NT2/D1 (cell line): ENCODE data around the gene DUSP22.

Experiments used
- DNase-seq: peaks from one replicate; pipeline ENCODE4 v3.0.0-alpha.2; 2011; ENCODE audit warnings: low read depth, low spot score
- H3K27me3 ChIP-seq: 2 replicates; pipeline ENCODE4 v1.6.0; 2011; ENCODE audit warnings: mild to moderate bottlenecking; ENCODE audit not compliant: insufficient read length, insufficient read depth
- H3K36me3 ChIP-seq: 2 replicates; pipeline ENCODE4 v1.6.1; 2011; ENCODE audit warnings: mild to moderate bottlenecking, low read length, mixed read lengths; ENCODE audit not compliant: insufficient read depth, insufficient read length
- H3K4me1 ChIP-seq: 2 replicates; pipeline ENCODE4 v1.5.1; 2011; ENCODE audit not compliant: insufficient read depth, insufficient read length
- H3K4me3 ChIP-seq: 2 replicates; pipeline ENCODE4 v1.5.1; 2011; ENCODE audit warnings: low read depth; ENCODE audit not compliant: insufficient read length
- H3K9ac ChIP-seq: 2 replicates; pipeline ENCODE4 v1.6.0; 2011; ENCODE audit warnings: low read depth; ENCODE audit not compliant: insufficient read length
- H3K9me3 ChIP-seq: 2 replicates; pipeline ENCODE4 v1.5.1; 2011; ENCODE audit warnings: mild to moderate bottlenecking, low read length; ENCODE audit not compliant: insufficient read depth
- SUZ12 ChIP-seq: IDR thresholded peaks from 2 replicates; pipeline ENCODE4 v1.6.1; 2011; ENCODE audit not compliant: insufficient read length, insufficient read depth; ENCODE audit errors: extremely low read depth
- YY1 ChIP-seq: IDR thresholded peaks from 2 replicates; pipeline ENCODE4 v1.6.1; 2011; ENCODE audit not compliant: insufficient read length, insufficient read depth
- ZNF274 ChIP-seq: IDR thresholded peaks from 2 replicates; pipeline ENCODE4 v1.6.1; 2011; ENCODE audit warnings: mild to moderate bottlenecking, low read depth, low read length

DUSP22 gene

DNA sequence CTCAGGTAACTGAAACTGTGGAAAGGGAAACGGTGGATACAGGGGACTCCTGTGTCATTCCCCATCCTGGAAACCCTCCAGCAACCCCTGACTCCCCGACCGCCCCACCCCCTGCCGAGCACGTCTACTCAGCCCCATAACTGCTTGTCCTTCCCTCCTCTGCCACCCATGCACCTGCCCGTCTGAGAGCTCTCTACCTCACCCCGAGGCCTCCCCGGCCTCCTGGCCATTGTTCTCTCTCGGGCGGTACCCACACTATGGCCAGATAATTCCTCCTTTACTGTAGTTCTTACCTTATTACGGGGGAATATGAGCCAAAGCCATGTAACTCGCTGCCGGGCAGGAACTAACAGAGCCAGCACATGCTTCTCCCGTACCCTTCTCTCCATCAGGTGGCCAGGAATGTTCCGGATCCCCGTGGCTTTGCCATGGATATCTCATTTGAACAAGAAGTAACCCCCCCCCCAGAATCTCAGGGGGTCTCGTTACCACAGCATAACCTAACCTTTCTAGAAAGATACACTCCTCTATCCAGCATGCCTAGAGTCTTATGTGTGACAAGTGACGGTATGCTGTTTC, 94.5 kb downstream of the DUSP22 start:
- H3K36me3 ChIP-seq = no peaks in the 10 kb centered on the region
- H3K9ac ChIP-seq = no peak overlapping the region
- DNase-seq = no peak
- peaks cover 29% of the 10 kb centered on the region for H3K27me3 ChIP-seq
- H3K4me3 ChIP-seq = no peak overlapping the region
- no peak for TF ChIP-seq YY1
- TF ChIP-seq ZNF274 = no peak
- TF ChIP-seq SUZ12 = no peak
- no peaks in the 10 kb centered on the region for H3K4me1 ChIP-seq
- H3K9me3 ChIP-seq = no peaks in the 10 kb centered on the region

DNA sequence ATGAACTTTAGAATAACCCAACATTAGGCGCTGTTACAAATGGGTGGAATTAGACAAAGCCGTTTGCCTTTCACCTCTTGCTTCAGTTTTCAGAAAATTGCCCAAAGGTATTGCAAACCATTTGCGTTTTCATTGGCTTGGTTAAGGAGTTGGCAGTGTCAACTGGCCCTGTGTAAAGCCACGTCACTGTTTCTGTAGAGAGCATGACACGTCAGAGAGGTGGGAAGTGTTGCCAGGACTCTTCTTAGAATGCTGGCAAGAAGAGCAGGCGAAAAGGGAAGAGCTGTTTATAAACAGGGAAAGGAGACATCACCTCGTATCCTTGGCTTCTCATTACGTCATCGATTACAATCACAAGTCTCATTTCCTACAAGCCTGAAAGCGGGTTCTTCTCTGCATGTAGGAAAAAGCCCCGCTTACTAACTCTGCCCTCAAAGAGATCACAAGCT, 95.0 kb downstream of the DUSP22 start:
- H3K4me1 ChIP-seq = no peaks in the 10 kb centered on the region
- TF ChIP-seq ZNF274 (no peak), YY1 (no peak), SUZ12 (no peak)
- H3K27me3 ChIP-seq = peaks cover 29% of the 10 kb centered on the region
- H3K4me3 ChIP-seq = no peak overlapping the region
- no peaks in the 10 kb centered on the region for H3K36me3 ChIP-seq
- H3K9ac ChIP-seq = no peak overlapping the region
- H3K9me3 ChIP-seq = no peaks in the 10 kb centered on the region
- DNase-seq = no peak

DNA sequence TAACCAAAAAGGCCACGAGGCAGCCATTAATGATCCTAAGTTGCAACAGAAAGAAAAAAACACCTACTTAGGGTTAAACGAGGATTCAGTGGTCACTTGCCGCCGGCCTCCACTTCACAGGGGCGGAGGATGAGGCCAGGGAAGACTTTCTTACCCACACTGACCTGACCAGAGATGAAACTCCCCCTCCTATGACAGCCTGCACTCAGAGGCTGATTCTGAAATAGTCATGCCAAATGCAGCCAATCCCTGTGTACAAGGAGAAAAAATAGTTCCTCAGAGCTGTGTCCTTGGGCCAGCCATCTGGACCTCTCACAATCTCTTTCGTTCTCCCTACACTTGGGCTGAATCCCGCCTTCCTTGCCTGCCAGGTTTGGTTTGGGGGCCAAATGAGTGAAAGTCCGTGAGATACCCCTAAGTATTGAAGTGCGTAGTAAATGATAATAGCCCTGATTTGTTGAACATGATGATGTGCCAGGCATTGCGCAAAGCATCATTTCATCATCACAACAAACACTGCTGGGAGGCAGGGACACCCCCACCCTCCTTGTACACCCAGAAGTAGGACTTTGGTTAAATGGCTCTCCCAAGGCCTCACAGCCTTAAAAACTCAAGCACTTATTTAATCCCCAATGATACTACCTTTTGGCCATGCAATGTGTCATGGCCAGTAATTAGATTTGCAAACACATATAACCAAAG, 96.1 kb downstream of the DUSP22 start:
- TF ChIP-seq SUZ12 = no peak
- no peak for TF ChIP-seq YY1
- no peak for TF ChIP-seq ZNF274
- H3K4me1 ChIP-seq = no peaks in the 10 kb centered on the region
- H3K27me3 ChIP-seq = peaks cover 39% of the 10 kb centered on the region
- no peaks in the 10 kb centered on the region for H3K9me3 ChIP-seq
- no peaks in the 10 kb centered on the region for H3K36me3 ChIP-seq
- H3K9ac ChIP-seq = no peak overlapping the region
- DNase-seq = no peak
- H3K4me3 ChIP-seq = no peak overlapping the region

DNA sequence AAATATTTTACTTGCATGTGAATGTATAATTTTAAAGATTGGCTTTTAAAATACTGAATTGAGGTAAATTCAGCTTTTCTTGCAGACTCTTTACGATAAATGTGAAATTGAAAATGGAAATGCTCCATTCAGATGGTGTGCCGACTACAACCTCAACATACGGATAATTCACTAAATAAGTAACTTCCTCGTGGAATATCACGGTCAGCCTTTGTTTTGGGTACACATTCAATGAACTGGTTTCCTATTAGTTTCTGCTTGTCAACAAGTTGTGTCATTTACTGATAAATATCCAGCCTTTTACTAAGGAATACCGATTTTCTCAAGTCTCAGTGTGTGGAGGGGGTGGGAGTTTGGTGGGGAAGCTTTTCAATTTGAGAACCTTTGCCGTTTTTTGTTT, 96.9 kb downstream of the DUSP22 start:
- peaks cover 3% of the 10 kb centered on the region for H3K4me1 ChIP-seq
- no peak for TF ChIP-seq YY1
- TF ChIP-seq SUZ12 = no peak
- TF ChIP-seq ZNF274 = no peak
- DNase-seq = no peak
- H3K36me3 ChIP-seq = no peaks in the 10 kb centered on the region
- H3K9me3 ChIP-seq = no peaks in the 10 kb centered on the region
- H3K27me3 ChIP-seq = peaks cover 47% of the 10 kb centered on the region
- H3K4me3 ChIP-seq = no peak overlapping the region
- H3K9ac ChIP-seq = no peak overlapping the region

DNA sequence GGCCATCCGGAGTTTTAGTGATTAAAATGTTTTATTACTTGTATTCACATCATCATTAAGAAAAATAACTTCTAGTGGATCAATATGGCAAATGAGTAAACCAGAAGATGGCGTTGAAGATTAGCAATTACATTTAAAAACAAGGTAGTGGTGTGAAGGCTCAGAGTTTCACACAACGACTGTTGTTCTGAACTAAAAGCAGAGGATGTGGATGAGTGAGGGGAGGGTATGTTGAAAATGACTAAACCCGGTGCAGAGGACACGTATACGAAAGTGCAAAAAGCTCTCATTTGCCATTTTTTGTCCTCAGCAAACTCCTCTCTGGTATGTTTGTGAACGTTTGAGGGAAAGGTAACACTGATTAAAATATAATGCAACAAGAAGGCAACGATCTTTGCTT, 97.3 kb downstream of the DUSP22 start:
- DNase-seq = no peak
- Histone ChIP-seq H3K9ac (no peak overlapping the region), H3K4me1 (peaks cover 3% of the 10 kb centered on the region), H3K4me3 (no peak overlapping the region), H3K27me3 (peaks cover 52% of the 10 kb centered on the region), H3K9me3 (no peaks in the 10 kb centered on the region), H3K36me3 (peaks cover 1% of the 10 kb centered on the region)
- TF ChIP-seq SUZ12 (no peak), YY1 (no peak), ZNF274 (no peak)

DNA sequence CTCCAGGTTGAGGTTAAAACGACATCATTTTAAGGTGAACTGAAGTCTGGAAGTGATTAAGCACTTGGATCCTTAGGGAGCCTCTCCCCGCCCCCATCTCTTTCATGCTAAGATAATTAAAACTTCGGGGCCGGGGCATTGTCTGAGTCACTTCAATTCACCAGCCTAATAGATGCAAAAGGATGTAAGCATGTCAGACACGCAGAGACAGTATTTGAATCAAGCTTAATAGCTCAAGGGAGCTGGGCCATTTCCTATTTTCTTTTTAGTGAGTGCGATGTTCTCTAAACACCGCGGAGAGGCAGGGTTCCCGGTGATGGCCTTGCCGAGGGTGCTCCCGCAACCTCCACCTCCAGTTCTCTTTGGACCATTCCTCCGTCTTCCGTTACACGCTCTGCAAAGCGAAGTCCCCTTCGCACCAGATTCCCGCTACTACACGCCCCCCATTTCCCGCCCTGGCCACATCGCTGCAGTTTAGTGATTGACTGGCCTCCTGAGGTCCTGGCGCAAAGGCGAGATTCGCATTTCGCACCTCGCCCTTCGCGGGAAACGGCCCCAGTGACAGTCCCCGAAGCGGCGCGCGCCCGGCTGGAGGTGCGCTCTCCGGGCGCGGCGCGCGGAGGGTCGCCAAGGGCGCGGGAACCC, 98.7 kb downstream of the DUSP22 start:
- peak overlapping the region; percentile 29 for H3K4me3 ChIP-seq
- TF ChIP-seq ZNF274 (no peak), YY1 (no peak), SUZ12 (no peak)
- peaks cover 14% of the 10 kb centered on the region for H3K36me3 ChIP-seq
- H3K27me3 ChIP-seq = peaks cover 53% of the 10 kb centered on the region
- H3K4me1 ChIP-seq = peaks cover 3% of the 10 kb centered on the region
- peak; percentile 16 for DNase-seq
- peak overlapping the region; percentile 64 for H3K9ac ChIP-seq
- H3K9me3 ChIP-seq = no peaks in the 10 kb centered on the region

DNA sequence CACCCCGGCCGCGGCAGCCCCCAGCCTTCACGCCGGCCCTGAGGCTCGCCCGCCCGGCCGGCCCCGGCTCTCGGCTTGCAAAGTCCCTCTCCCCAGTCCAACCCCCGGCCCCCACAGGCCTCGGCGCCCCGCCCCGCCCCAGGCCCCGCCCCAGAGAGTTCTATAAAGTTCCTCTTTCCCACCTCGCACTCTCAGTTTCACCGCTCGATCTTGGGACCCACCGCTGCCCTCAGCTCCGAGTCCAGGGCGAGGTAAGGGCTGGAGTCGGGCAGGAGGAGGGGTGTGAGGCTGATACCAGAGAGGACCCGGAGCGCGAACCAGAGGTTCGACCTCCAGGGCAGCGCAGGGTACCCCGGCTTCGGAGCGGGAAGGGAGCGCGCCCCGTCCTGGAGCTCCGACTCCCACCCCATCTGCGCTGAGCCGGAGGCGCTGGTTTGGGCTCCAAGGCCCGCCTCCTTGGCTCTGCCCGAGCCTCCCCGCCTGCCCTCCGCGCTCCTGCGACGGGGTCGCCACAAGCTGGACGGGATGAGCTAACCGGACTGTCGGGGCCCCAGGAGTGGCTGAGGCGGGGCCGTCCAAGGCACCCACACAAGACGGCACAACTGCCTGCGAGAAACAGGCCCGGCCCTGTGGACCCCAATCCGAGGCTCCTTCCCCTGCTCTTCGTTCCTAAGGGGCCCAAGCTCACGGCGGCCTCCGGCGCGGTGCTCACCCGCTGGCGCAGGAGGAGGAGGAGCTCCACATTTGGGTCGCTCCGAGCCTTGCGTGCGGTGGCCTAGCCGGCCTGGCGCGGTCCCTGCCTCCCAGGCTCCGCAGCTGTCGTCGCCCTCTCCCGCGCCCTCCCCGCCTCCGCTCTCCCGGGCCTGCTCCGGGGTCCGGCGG, 99.5 kb downstream of the DUSP22 start, which contains the start of gene IRF4:
Gene IRF4, plus strand, starts transcription at position 194 of the 882 bp plus-strand sequence. CDS start 1,401 bp downstream, outside the sequence.
- Histone ChIP-seq H3K9ac (peak within 1 kb of the TSS; percentile 85), H3K4me3 (peak within 1 kb of the TSS; percentile 55)

More for the DNA sequence above, 99.5 kb downstream of the DUSP22 start, which contains the start of gene IRF4:
- H3K9me3 ChIP-seq = no peaks in the 10 kb centered on the region
- peaks cover 53% of the 10 kb centered on the region for H3K27me3 ChIP-seq
- peaks cover 3% of the 10 kb centered on the region for H3K4me1 ChIP-seq
- peak; percentile 25 for DNase-seq
- TF ChIP-seq SUZ12 (no peak), ZNF274 (no peak), YY1 (no peak)
- H3K36me3 ChIP-seq = peaks cover 15% of the 10 kb centered on the region
